ENCODE results near the gene NACC1.

Gene NACC1

GRCh38 chr19:13102666-13103580 is 15.1 kb upstream of the NACC1 start, which contains the start of gene LYL1:
TSS of gene LYL1 (minus strand) at chr19:13102858. CDS start at chr19:13101171, 1,687 bp downstream.
- H3K36me3 ChIP-seq (ENCODE audit: control insufficient read depth, insufficient read depth, low read length) = peaks cover 2% of the 10 kb centered on the region; the same call in 1 of the 2 replicates
- no peak for TF ChIP-seq CTCF (IDR thresholded peaks at IDR 0.05; ENCODE audit: insufficient read depth, low read length, poor library complexity, severe bottlenecking)
- DNase-seq (ENCODE audit: extremely low read depth, insufficient read length) = peak; percentile 91
- H3K4me3 ChIP-seq (replicated peaks; ENCODE audit: low read depth, low read length) = peak within 1 kb of the TSS; percentile 68
- no peaks in the 10 kb centered on the region for H3K27me3 ChIP-seq (replicated peaks; ENCODE audit: control insufficient read depth, insufficient read depth, low read length)

- Histone ChIP-seq H3K4me3 (replicated peaks; ENCODE audit: low read depth, low read length) (peak overlapping the region; percentile 63), H3K27me3 (replicated peaks; ENCODE audit: control insufficient read depth, insufficient read depth, low read length) (no peaks in the 10 kb centered on the region), H3K36me3 (ENCODE audit: control insufficient read depth, insufficient read depth, low read length) (peaks cover 2% of the 10 kb centered on the region; the same call in 1 of the 2 replicates)
- no peak for TF ChIP-seq CTCF (IDR thresholded peaks at IDR 0.05; ENCODE audit: insufficient read depth, low read length, poor library complexity, severe bottlenecking)
- DNase-seq (ENCODE audit: extremely low read depth, insufficient read length) = no peak
These were observed 14.3 kb upstream of the NACC1 start for GRCh38 chr19:13103581-13104359.

- peak overlapping the region; percentile 63 for H3K4me3 ChIP-seq (replicated peaks; ENCODE audit: low read depth, low read length)
- peaks cover 2% of the 10 kb centered on the region for H3K36me3 ChIP-seq (ENCODE audit: control insufficient read depth, insufficient read depth, low read length)
- no peaks in the 10 kb centered on the region for H3K27me3 ChIP-seq (replicated peaks; ENCODE audit: control insufficient read depth, insufficient read depth, low read length)
- peak; percentile 90 for DNase-seq (ENCODE audit: extremely low read depth, insufficient read length)
- TF ChIP-seq CTCF (IDR thresholded peaks at IDR 0.05; ENCODE audit: insufficient read depth, low read length, poor library complexity, severe bottlenecking) = peak; percentile 98
These were observed 13.7 kb upstream of the NACC1 start for GRCh38 chr19:13104360-13104847.

- TF ChIP-seq CTCF (IDR thresholded peaks at IDR 0.05; ENCODE audit: insufficient read depth, low read length, poor library complexity, severe bottlenecking) = no peak
- H3K4me3 ChIP-seq (replicated peaks; ENCODE audit: low read depth, low read length) = peak overlapping the region; percentile 63
- H3K27me3 ChIP-seq (replicated peaks; ENCODE audit: control insufficient read depth, insufficient read depth, low read length) = no peaks in the 10 kb centered on the region
- peak; percentile 66 for DNase-seq (ENCODE audit: extremely low read depth, insufficient read length)
- H3K36me3 ChIP-seq (ENCODE audit: control insufficient read depth, insufficient read depth, low read length) = peaks cover 5% of the 10 kb centered on the region
These were observed 13.0 kb upstream of the NACC1 start for GRCh38 chr19:13104848-13105711.
